Stimulated activated CD4-positive, alpha-beta T cell treated with anti-CD3 and anti-CD28 coated beads, Interleukin-4, amount 100 ng/mL, for 1 hour (primary cell): ENCODE data around the gene ATXN2.
"Not testable (repeated sequence)": the region's sequence is repeated elsewhere in the genome, so short reads cannot be mapped to it uniquely, and the experiment has no call there.

Experiments
- DNase-seq: peaks from one replicate; pipeline ENCODE4 v3.0.0-alpha.2; 2020

The ATXN2 gene

GRCh38 chr12:111600205-111600642 lies 1.1 kb upstream of the ATXN2 start:
- no peak for DNase-seq

- DNase-seq: peak; percentile 87
Observed at GRCh38 chr12:111599453-111600204, 514 bp upstream of the ATXN2 start.

GRCh38 chr12:111597831-111598636 lies 1.1 kb downstream of the ATXN2 start:
- DNase-seq: peak; percentile 37

- DNase-seq: peak; percentile 23
Observed at GRCh38 chr12:111596985-111597830, 1.9 kb downstream of the ATXN2 start.

GRCh38 chr12:111595341-111595835 lies 3.7 kb downstream of the ATXN2 start:
- not testable (repeated sequence) for DNase-seq

GRCh38 chr12:111591399-111592010 lies 7.6 kb downstream of the ATXN2 start:
- DNase-seq: not testable (repeated sequence)

GRCh38 chr12:111590552-111590951 lies 8.6 kb downstream of the ATXN2 start:
- DNase-seq: no peak

- DNase-seq: no peak
Observed at GRCh38 chr12:111589601-111590000, 9.5 kb downstream of the ATXN2 start.

- no peak for DNase-seq
Observed at GRCh38 chr12:111588010-111588409, 11.1 kb downstream of the ATXN2 start.

- no peak for DNase-seq
Observed at GRCh38 chr12:111586986-111587385, 12.1 kb downstream of the ATXN2 start.

GRCh38 chr12:111585690-111586089 lies 13.4 kb downstream of the ATXN2 start:
- no peak for DNase-seq

- no peak for DNase-seq
Observed at GRCh38 chr12:111584959-111585358, 14.2 kb downstream of the ATXN2 start.

- not testable (repeated sequence) for DNase-seq
Observed at GRCh38 chr12:111583506-111583905, 15.6 kb downstream of the ATXN2 start.

GRCh38 chr12:111582133-111582747 lies 16.9 kb downstream of the ATXN2 start:
- DNase-seq: no peak

- DNase-seq: no peak
Observed at GRCh38 chr12:111581434-111582132, 17.5 kb downstream of the ATXN2 start.

- no peak for DNase-seq
Observed at GRCh38 chr12:111580737-111581136, 18.4 kb downstream of the ATXN2 start.

GRCh38 chr12:111580119-111580425 lies 19.0 kb downstream of the ATXN2 start:
- DNase-seq: no peak

GRCh38 chr12:111578971-111579340 lies 20.2 kb downstream of the ATXN2 start:
- DNase-seq: no peak

- no peak for DNase-seq
Observed at GRCh38 chr12:111578276-111578970, 20.7 kb downstream of the ATXN2 start.

GRCh38 chr12:111574797-111575443 lies 24.2 kb downstream of the ATXN2 start:
- no peak for DNase-seq
